Astrocyte (in vitro differentiated cells and primary cell): ENCODE measurements around the gene ANKUB1.

ENCODE experiments used
- EZH2 ChIP-seq: IDR thresholded peaks from 2 replicates; pipeline ENCODE4 v1.6.1; 2012; ENCODE audit warnings: mild to moderate bottlenecking, low read length, inconsistent platforms; ENCODE audit not compliant: insufficient read depth
- TF ChIP-seq, protein P1 (sequence below): IDR thresholded peaks from 2 replicates; pipeline ENCODE4 v1.5.1; 2011; ENCODE audit warnings: low read depth, mild to moderate bottlenecking, inconsistent platforms, low read length, moderate library complexity; ENCODE audit not compliant: insufficient read depth

DNA sequence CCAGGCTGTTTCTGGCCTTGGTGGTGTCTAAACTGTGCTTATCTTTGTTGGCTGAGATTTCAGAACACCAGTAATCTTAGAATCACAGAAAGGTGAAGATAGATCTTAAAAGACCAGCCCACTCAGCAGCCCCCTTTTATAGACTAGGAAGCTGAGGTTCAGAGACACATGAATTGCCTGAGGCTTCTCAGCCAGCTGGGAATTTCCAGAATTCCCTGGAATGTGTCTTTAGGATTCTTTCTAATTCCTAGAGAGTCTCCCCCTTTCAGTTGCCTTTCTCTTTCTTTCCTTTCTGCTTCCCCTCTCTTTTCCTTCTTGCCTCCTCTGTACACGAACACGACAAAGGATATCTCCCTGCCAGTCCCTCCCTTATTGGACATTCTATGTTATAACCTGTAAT is 19.5 kb downstream of the ANKUB1 start:
- TF ChIP-seq, protein P1, sequence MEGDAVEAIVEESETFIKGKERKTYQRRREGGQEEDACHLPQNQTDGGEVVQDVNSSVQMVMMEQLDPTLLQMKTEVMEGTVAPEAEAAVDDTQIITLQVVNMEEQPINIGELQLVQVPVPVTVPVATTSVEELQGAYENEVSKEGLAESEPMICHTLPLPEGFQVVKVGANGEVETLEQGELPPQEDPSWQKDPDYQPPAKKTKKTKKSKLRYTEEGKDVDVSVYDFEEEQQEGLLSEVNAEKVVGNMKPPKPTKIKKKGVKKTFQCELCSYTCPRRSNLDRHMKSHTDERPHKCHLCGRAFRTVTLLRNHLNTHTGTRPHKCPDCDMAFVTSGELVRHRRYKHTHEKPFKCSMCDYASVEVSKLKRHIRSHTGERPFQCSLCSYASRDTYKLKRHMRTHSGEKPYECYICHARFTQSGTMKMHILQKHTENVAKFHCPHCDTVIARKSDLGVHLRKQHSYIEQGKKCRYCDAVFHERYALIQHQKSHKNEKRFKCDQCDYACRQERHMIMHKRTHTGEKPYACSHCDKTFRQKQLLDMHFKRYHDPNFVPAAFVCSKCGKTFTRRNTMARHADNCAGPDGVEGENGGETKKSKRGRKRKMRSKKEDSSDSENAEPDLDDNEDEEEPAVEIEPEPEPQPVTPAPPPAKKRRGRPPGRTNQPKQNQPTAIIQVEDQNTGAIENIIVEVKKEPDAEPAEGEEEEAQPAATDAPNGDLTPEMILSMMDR, result no peak
- TF ChIP-seq EZH2, result no peak
